D721Med (cell line): Measurements from ENCODE around the gene RPRD1A.

Experiments used
- DNase-seq: peaks from one replicate; pipeline ENCODE4 v3.0.0; 2011; ENCODE audit warnings: low spot score; ENCODE audit not compliant: insufficient read length
- FAIRE-seq: peaks from 2 replicates; lab custom pipeline; 2011; peaks lifted over from hg19 to GRCh38; lab: Jason Lieb, UNC
- TF ChIP-seq, protein P1 (sequence below): IDR thresholded peaks from 2 replicates; pipeline ENCODE4 v1.5.1; 2012; ENCODE audit warnings: mild to moderate bottlenecking, control low read depth; ENCODE audit not compliant: insufficient read depth; ENCODE audit errors: missing control alignments

RPRD1A gene

GRCh38 chr18:36012891-36013290 lies 54.5 kb downstream of the RPRD1A start:
- FAIRE-seq (no peak), DNase-seq (no peak)
- TF ChIP-seq, protein P1, sequence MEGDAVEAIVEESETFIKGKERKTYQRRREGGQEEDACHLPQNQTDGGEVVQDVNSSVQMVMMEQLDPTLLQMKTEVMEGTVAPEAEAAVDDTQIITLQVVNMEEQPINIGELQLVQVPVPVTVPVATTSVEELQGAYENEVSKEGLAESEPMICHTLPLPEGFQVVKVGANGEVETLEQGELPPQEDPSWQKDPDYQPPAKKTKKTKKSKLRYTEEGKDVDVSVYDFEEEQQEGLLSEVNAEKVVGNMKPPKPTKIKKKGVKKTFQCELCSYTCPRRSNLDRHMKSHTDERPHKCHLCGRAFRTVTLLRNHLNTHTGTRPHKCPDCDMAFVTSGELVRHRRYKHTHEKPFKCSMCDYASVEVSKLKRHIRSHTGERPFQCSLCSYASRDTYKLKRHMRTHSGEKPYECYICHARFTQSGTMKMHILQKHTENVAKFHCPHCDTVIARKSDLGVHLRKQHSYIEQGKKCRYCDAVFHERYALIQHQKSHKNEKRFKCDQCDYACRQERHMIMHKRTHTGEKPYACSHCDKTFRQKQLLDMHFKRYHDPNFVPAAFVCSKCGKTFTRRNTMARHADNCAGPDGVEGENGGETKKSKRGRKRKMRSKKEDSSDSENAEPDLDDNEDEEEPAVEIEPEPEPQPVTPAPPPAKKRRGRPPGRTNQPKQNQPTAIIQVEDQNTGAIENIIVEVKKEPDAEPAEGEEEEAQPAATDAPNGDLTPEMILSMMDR, result no peak

GRCh38 chr18:36009214-36009613 lies 58.1 kb downstream of the RPRD1A start:
- no peak for FAIRE-seq
- TF ChIP-seq, protein P1, result no peak

GRCh38 chr18:36006997-36007396 lies 60.4 kb downstream of the RPRD1A start:
- FAIRE-seq (no peak), DNase-seq (no peak)
- TF ChIP-seq, protein P1, result no peak

More at GRCh38 chr18:36009214-36009613, 58.1 kb downstream of the RPRD1A start:
- DNase-seq, result no peak

DNA sequence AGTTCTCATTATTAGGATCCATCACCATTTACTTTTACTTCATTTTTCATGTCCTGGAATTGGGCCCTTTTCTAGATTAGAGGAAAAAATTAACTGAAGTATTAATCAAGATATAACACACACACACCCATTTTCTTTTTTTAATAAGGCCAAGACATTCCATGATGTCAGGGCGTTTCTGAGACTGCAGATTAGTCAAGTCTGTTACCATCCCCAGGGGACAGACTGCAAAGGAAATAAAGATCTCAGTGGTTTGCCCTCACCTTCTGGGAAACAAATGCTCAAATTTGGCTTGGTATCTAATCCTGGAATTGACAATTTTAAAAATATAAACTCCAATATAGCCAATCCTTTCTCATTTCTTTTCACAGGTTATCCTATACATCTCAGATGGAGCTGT lies 67.4 kb downstream of the RPRD1A start:
- DNase-seq (no peak), FAIRE-seq (no peak)
- TF ChIP-seq, protein P1, result no peak

GRCh38 chr18:35998967-35999366 lies 68.4 kb downstream of the RPRD1A start:
- FAIRE-seq, result peak; percentile 25
- TF ChIP-seq, protein P1, result no peak

DNA sequence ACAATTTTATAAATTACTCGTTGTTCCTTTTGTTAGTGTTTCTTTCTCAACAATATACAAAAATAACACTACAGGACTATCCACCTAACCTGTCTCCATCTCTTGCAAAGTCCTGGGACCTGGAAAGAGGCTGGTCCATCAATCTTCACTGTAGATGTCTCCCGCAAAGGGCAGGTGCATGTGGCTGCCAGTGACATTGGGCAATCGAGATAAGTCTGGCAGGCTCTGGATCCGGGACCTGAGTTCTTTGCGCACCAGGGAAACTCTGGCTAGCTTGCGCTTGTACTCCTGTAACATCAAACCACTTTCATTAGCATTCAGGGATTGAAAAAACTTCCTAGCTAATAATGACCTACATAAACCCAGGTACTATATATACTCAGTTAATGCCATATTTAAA lies 74.3 kb downstream of the RPRD1A start:
- DNase-seq (no peak), FAIRE-seq (no peak)
- TF ChIP-seq, protein P1, result no peak

More at GRCh38 chr18:35998967-35999366, 68.4 kb downstream of the RPRD1A start:
- no peak for DNase-seq

- no peak for FAIRE-seq
Observed at GRCh38 chr18:35991696-35992095, 75.7 kb downstream of the RPRD1A start.

More at GRCh38 chr18:35991696-35992095, 75.7 kb downstream of the RPRD1A start:
- no peak for DNase-seq
- TF ChIP-seq, protein P1, result no peak
